HG03432 (cell line): Measurements from ENCODE around the gene SEC31A.
"Not testable (repeated sequence)": the region's sequence is repeated elsewhere in the genome, so short reads cannot be mapped to it uniquely, and the experiment has no call there.

Source experiments
- ATAC-seq: cut with Tn5 transposase; IDR thresholded peaks from one replicate; pipeline ENCODE4 v1.9.1; 2021; ENCODE audit warnings: mild to moderate bottlenecking, moderate library complexity; ENCODE audit not compliant: unreplicated experiment

Gene SEC31A, protein sequence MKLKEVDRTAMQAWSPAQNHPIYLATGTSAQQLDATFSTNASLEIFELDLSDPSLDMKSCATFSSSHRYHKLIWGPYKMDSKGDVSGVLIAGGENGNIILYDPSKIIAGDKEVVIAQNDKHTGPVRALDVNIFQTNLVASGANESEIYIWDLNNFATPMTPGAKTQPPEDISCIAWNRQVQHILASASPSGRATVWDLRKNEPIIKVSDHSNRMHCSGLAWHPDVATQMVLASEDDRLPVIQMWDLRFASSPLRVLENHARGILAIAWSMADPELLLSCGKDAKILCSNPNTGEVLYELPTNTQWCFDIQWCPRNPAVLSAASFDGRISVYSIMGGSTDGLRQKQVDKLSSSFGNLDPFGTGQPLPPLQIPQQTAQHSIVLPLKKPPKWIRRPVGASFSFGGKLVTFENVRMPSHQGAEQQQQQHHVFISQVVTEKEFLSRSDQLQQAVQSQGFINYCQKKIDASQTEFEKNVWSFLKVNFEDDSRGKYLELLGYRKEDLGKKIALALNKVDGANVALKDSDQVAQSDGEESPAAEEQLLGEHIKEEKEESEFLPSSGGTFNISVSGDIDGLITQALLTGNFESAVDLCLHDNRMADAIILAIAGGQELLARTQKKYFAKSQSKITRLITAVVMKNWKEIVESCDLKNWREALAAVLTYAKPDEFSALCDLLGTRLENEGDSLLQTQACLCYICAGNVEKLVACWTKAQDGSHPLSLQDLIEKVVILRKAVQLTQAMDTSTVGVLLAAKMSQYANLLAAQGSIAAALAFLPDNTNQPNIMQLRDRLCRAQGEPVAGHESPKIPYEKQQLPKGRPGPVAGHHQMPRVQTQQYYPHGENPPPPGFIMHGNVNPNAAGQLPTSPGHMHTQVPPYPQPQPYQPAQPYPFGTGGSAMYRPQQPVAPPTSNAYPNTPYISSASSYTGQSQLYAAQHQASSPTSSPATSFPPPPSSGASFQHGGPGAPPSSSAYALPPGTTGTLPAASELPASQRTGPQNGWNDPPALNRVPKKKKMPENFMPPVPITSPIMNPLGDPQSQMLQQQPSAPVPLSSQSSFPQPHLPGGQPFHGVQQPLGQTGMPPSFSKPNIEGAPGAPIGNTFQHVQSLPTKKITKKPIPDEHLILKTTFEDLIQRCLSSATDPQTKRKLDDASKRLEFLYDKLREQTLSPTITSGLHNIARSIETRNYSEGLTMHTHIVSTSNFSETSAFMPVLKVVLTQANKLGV

DNA sequence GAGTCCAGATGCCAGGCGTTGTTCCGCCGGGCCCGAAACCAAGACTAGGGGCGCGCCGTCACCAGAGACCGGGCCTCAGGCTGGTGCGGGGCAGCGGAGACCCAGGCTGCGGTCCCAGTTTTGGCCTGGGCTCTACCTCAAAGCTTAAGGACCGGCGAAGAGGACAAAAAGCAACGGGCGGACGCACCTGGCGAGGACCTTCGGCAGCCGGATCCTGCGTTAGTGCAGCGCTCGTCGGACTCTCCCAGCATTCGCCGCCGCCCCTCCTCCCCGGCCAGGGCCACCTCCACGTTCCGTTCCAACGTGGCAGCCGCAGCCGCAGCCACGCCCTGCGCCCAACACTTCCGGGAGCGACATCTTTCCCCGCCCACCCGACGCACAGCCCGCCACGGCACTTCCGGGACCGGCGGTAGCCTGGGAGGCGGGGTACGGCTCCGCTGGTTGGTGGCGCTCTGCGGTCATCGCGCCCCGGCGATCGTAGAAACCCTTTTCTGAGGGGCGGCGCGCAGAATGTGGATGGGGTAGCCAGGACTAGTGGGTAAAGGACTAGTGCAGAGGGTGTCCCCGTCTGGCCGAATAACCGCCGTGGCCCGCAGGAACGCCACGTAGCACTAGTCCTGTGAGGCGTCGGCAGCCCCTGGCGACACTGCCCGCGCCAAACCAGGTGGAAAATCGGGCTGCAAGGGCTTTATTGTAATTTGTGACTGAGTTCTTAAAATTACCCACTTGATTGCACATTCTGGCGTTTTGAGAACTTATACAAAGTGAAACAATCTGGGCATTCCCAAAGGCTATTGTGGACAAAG, at the start of gene SEC31A:
TSS of gene SEC31A (minus strand) at position 253 of the 806 bp plus-strand sequence. CDS start 9,217 bp downstream, outside the sequence.
- ATAC-seq: peak; percentile 96

DNA sequence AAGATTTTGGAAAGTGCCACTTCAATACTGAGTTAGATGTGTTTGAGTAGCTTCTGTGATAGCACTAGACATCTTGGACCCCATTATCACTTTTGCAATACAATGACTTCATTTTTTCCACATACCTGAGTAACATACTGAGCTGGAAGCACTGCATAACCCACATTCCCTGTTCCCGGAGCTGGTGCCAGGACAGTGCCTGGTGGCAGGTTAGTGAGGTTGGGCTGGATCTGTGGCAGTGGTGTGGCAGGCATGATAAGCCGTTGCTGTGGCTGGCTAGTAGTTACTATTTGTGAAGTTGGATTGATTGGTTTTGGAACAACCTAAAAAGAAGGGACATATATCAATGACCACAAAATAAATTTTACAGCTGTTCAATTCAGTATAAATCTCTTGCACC, 48.5 kb upstream of the SEC31A start:
- no peak for ATAC-seq

DNA sequence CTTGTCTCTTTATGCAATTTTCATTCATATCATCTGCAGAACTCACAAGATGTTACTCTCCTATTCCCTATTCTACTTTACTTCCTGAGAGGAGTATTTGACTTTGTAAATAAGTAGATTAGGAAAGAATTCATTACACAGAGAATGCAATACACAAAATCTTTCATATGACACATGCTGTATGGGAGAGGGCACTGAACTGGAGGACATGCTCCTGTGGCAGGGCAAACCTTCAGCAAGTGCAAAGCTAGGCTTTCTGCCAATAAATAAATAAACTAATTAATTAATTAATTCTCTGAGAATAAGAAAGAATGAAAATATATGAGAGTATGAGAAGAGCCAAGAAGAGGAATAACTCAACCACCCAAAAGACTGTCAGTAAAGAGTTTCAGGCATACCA, 43.5 kb upstream of the SEC31A start:
- ATAC-seq: no peak

DNA sequence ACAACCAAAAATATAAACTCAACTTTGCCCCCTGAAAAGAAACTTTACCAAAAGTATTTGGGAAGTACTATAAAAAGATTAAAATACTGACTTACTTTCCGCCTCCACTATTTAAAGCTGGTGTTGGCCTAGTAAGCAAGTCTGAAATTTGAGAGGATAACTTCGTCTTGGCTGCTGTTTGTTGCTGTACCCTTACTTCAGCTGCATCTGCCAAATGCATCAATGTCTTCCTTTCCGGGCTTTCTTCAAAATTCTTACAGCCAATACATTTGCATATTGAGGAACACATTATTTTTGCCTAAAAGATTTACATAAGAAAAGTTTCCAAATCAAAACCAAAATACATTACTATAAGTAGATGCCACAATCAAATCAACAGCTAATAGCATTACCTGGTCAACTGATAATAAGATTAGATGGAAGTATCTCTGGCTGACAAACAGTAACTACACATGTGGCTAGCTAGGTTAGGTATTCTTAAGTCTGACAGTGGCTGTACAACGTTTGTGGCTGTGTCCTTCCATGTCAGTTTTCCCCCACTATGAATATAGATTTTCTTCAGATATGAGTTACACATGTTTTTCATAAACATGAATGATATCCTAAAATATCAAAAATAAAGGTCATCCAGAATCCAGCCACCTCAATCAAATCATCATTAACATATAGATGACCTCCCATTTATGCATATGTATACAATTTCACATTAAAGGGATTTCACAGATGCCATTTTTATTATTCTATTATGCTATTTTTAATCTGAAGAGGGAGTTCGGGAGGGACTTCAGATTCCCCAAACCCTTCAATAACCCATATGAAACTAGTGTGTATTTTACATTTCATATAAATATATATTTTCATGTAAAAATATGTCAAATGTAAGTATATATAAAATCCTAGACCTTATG, 40.1 kb upstream of the SEC31A start:
- no peak for ATAC-seq

DNA sequence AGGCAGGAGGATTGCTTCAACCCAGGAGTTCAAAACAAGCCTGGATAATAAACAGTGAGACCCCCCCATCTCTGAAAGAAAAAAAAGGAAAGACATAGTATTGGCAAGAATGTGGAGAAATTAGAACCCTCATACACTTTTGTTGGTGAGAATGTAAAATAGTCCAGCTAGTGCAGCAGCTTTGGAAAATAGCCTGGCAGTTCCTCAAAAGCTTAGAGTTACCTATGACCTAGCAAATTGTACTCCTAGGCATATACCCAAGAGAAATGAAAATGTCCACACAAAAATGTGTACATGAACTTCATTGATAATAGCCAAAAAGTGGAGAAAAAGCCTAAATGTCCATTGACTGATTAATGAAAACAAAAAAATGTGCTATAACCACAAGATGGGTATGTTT, 30.8 kb upstream of the SEC31A start:
- no peak for ATAC-seq

DNA sequence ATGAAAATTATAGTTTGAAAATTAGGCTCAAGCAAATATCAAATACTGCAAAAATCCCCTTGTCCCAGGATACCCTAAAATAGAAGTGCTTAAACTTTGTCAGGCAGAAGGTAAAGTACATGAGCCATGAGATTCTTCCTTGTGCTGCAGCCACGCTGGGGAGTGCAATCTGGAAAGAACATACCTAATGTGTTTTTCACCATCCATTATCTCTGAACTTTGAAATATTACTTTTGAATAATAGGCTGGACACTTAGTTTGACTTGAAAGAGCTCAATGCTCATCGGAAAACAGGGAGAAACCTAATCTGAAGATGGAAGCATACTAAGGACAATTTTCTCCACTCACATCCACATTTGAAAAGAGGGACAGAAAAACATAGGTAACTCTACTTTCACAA, 28.4 kb upstream of the SEC31A start:
- no peak for ATAC-seq

DNA sequence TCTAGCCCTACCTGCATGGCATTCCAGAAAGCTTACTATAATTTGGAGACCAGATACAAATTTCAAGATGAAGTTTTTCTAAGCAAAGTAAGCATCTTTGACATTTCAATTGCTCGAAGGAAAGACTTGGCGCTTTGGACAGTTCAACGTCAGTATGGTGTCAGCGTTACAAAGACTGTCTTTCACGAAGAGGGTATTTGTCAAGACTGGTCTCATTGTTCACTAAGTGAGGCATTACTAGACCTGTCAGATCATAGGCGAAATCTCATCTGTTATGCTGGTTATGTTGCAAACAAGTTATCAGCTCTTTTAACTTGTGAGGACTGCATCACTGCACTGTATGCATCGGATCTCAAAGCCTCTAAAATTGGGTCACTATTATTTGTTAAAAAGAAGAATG, 27.1 kb upstream of the SEC31A start:
- ATAC-seq: no peak

DNA sequence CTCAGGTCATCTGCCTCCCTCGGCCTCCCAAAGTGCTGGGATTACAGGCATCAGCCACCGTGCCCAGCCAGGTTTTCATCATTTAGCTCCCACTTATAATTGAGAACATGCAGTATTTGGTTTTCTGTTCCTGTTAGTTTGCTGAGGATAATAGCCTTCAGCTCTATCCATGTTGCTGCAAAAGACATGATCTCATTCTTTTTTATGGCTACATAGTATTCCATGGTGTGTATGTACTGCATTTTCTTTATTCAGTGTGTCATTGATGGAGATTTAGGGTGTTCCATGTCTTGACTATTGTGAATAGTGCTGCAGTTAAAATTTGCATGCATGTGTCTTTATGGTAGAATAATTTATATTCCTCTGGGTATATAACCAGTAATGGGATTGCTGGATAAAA, 23.0 kb upstream of the SEC31A start:
- ATAC-seq: not testable (repeated sequence)

DNA sequence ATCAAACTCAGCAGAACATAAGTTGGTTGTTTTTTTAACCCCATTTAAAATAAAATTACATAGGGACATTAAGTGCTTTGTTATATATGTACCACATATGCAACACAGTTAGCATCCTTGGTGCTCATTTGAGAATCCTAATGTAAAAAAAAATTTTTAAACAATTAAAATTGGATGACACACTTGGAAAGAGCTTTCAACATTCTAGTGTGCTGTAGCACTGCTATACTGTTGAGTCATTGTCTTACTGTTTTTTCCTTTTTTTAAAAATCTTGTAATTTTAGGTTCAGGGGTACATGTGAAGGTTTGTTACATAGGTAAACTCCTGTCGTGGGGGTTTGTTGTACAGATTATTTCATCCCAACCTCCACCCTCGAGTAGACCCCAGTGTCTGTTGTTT, 22.4 kb upstream of the SEC31A start:
- no peak for ATAC-seq

DNA sequence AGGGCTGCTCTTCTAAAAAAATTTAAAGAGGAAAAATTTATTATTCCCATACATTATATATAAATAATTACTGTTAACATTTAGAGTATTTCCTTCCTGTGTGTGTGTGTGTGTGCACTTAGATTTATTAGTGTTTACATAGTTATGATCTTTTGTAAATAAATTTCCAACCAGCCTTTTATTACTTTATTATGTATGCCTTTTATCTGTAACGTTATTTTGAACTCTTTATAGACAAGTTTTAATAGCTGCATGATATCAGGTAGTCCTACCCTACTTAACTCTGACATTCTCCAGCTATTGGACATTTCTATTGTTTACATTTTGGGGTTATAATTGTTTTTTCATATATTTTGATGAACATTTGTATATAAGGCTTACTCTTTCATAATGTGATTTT, 18.4 kb upstream of the SEC31A start:
- ATAC-seq: no peak

DNA sequence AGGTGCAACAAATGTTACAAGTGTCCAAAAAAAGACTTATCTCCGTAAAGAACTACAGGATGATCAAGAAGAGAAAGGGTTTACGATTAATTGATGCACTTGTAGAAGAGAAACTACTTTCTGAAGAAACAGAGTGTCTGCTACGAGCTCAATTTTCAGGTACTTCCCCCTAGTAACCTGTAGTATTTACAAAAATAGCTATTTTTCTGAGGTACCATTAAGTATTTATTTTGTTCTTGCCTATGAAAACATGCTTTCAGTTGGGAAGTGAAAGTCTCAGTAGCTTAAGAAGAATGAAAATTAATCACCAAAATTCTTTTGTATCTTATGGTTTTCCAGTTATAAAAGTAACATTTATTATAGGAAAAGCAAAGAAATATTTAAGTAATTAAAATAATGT, 15.5 kb upstream of the SEC31A start:
- peak; percentile 42 for ATAC-seq

DNA sequence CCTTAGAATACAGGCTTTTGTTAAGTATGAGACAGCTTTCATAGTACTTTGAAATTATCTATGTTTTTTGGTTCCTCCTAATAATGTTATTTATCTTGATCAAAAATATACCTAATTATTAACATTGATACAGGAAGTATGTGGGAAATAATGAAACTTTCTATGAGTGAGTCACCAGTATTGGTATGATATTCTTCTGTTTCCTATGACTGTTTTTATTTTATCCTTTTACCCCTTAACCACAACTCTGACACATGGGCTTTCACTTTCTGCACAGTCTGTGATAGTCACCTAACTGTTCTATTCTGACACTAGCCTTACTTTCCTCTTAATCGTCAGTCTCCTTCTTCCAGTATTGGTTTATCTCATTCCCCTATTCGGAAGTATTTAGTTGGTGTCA, 14.3 kb upstream of the SEC31A start:
- ATAC-seq: peak; percentile 61

DNA sequence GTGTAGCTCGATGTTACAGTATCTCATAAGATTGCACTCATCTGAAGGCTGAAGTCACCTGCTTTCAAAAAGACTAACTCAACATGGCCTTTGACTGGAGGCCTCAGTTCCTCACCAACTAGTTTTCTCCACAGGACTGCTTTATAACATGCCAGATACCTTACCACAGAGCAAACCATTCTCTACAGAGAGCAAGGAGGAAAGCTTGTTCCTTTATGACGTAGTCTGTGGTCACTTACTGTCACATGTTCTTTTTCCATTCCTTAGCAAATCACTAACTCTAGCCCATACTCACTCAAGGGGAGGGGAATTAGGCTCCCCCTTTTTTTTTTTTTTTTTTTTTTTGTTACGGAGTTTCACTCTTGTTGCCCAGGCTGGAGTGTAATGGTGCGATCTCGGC, 12.8 kb upstream of the SEC31A start:
- no peak for ATAC-seq

DNA sequence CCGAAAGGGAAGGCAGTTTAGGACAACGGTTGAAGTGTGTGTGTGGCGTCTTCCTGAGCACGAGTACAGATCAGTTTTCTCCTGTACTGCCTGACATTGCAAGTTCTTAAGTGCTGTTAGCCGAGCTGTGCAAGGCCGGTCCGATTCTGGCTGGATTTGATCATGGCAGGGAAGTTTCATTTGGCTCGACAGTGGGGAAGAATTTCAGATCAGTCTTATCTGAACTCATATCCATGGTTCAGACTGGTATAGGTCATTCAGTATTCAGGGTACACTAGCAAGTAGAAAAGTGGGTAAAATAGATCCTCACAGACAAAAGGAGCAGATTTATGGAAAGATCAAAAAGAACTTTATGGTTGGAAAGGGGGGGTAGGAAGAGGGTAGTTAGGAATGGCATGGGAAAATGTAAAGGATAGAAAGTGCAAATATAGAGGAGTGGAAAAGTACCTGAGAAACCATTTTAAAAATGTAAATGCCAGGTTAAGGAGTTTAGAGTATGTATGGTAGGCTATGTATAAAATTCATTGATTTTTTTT, 10.3 kb upstream of the SEC31A start:
- no peak for ATAC-seq

DNA sequence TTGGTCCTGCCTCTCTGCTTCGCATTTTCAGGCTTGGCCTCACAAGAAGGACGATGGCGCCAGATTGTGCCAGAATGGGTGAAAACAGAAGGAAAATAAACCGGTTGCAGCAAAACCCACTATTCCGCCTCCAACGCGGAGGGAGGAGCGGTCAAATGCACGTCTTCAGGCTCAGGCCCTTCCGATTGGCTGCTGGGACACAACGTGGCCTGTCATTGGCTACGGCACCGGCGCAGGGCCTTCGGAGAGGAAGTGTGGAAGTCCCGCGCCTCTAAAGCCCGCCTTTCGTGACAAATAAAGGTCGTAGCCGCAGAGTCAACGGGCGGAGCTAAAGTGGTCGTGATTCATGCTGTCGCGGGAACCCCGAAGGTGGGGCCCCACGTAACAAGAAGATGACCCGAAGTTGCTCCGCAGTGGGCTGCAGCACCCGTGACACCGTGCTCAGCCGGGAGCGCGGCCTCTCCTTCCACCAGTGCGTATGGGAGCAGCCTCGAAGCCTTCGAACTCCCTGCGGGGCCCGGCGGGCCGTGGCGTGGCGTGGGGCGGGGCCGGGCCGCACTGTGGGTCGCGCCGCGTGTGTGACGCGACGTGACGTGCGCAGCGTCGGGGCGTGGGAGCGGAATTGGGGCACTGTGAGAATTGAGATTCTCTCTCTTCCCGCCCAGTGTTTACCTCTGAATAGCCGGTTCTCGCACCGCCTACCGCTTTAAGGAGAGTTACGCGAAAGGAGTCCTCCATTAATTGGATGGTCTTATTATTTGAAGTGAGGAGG, 9.6 kb upstream of the SEC31A start, which contains the start of gene THAP9:
TSS of gene THAP9 (plus strand) at position 325 of the 772 bp plus-strand sequence. CDS start at position 393, 68 bp downstream.
- peak; percentile 88 for ATAC-seq

DNA sequence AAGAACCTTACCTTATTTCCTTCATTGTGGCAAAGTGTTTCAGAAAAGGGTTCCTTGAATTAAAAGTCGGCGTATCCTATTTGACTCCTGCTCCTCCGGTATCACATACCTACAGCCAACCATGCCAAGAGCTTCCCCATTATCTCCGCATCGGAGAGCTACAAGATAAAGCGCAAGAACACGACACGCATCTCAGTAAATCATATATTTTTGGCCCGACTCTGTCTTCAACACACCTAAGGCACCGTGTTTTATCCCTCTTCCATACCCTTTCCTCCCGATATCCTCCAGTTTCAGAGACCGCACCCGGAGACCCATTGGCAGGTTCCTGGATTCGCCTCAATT, 9.1 kb upstream of the SEC31A start:
- ATAC-seq: peak; percentile 12

DNA sequence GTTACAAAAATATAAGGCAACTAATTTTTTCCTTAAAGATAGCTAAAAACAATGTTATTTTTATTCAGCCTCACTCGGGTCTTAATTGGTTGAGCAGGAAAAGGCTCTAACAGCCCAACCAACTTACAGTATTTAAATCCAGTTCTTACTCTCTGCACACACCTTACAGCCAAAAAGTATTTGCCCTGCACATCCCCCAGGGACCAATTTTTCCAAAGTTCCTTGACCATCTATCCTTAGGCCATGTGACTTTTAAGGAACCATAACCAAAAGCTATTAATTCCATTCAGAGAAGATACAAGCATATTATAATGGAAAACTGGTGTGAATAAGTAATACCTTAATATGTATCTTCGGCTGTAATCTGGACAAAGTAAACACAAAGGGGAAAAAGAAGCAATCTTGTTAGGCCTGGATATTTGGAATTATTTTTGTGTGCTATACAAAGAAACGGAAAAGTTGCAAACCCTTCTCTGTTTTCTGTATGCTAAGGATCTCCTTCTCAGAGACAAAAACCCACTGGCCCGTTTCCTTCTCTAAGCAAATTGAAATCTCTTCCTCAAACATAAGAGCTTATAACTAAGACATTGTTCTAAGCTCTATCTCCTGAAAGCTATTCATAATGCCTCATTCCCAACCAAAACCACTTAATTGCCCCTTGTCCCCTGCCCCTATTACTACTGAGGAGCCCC, 8.6 kb upstream of the SEC31A start:
- no peak for ATAC-seq
